Lung (tissue), 12 donors: ENCODE data around the gene SRGN. TPM values are rescaled to one million over a fixed set of nuclear protein-coding genes. Genes with fewer than 3 reads are reported as not detected.

Experiments used
- ATAC-seq: fragments of 200-7000 bp; cut with Tn5 transposase; one replicate; pipeline ENCODE4 v1.9.1; 2020; ENCODE audit warnings: moderate number of reproducible peaks; ENCODE audit not compliant: insufficient read depth, low FRiP score
- DNase-seq, 3 donors: peaks; one replicate each; pipeline ENCODE4 v3.0.0-alpha.2; 2013 to 2017
- H3K27ac ChIP-seq, 2 donors: one replicate each; pipeline ENCODE4 v1.5.1; 2013; ENCODE audit warnings: mild to moderate bottlenecking in 2 of 2, moderate library complexity in 2 of 2, control low read depth in 1 of 2, inconsistent platforms in 1 of 2, low read depth in 1 of 2, low read length in 1 of 2
- H3K27me3 ChIP-seq, 3 donors: one replicate each; pipeline ENCODE4 v1.5.1; 2013; ENCODE audit warnings: low read length in 2 of 3; ENCODE audit not compliant: control insufficient read depth in 3 of 3, insufficient read depth in 3 of 3
- H3K36me3 ChIP-seq, 4 donors: one replicate each; pipeline ENCODE4 v1.5.1; 2013; ENCODE audit warnings: low read length in 4 of 4, mild to moderate bottlenecking in 1 of 4, moderate library complexity in 1 of 4; ENCODE audit not compliant: control insufficient read depth in 4 of 4, insufficient read depth in 4 of 4
- H3K4me1 ChIP-seq, 5 donors: one replicate each; pipeline ENCODE4 v1.5.1; 2013; ENCODE audit warnings: low read length in 5 of 5, mild to moderate bottlenecking in 2 of 5, moderate library complexity in 1 of 5; ENCODE audit not compliant: control insufficient read depth in 5 of 5, insufficient read depth in 5 of 5
- H3K4me3 ChIP-seq: one replicate; pipeline ENCODE4 v1.5.1; 2013; ENCODE audit warnings: mild to moderate bottlenecking, control low read depth, moderate library complexity
- H3K9ac ChIP-seq, 2 donors: one replicate each; pipeline ENCODE4 v1.5.1; 2013; ENCODE audit warnings: low read length in 2 of 2, control low read depth in 1 of 2; ENCODE audit not compliant: insufficient read depth in 1 of 2
- H3K9me3 ChIP-seq, 4 donors: one replicate each; pipeline ENCODE4 v1.5.1; 2013; ENCODE audit warnings: low read length in 3 of 4, mild to moderate bottlenecking in 1 of 4, moderate library complexity in 1 of 4; ENCODE audit not compliant: control insufficient read depth in 4 of 4, insufficient read depth in 3 of 4
- CTCF ChIP-seq: IDR thresholded peaks from 2 replicates; pipeline ENCODE4 v1.5.1; 2012; ENCODE audit warnings: mild to moderate bottlenecking; ENCODE audit errors: control extremely low read depth, extremely low read depth
- WGBS, 2 donors: extraction: QIAGEN DNeasy Blood & Tissue Kit; methylation state at CpG; one replicate each; pipeline ENCODE4 v1.1.7; 2013; 5-methylcytosine and 5-hydroxymethylcytosine counted together
- polyA plus RNA-seq, 2 donors: library from polyadenylated mRNA; stranded (reverse); fragments of 200-250 nt; gene quantifications; one replicate each; pipeline ENCODE4 v1.2.1, GENCODE V29; 2013
- total RNA-seq, 2 donors: library from RNA; depleted of rRNA in 1 of 2; stranded (reverse); fragments of >200 nt in 1 of 2; gene quantifications; one replicate each; pipeline ENCODE4 v1.2.1, GENCODE V29; 2014 to 2021
- donor health status: control.
- donor health status: control.
- donor health status: Bipolar disorder and iron deficiency.
- donor health status: healthy.
- donor health status: DM: yes; HTN: yes; CAD: no.

SRGN gene
- total and polyA plus RNA-seq, 4 donors = 58.1 to 1,336 (median 240) TPM

DNA sequence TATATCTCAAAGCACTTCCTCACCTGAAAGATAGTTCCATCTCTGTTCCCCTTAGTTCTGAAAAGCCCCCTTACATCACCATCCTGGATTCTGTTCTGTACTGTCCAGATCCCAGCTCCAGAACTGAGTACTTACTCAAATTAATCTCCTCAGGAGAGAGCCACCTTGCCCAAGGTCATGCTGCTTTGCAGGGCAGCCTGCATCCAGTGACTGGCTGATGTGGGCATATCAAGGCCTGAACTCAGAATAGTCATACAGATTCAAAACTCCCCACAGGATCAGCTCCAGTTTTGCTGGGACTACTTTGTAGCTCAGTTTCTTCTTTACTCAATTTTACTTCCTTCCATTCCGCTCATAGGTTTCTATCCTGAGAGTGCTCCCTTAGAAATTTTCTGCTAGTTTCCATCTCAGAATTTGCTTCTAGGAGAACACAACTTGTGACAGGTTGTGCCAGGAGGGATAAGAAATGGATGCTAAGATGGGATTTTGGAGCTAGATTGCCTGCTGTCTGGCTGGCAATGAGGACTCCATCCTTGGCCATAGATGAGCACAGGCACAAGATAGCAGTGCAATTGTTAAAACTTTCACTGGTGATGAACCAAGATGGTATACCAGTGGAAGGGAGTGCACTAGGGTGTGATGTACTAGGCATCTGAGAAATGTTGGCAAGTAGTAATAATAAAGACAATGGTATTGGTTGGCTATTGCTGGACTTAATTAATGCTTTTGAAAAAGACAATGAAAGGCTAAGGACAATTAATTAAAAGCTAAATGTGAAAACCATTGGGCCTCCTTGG, 17.3 kb downstream of the SRGN start:
- WGBS, 2 donors = 89 to 96% methylated on average over 1 of the region's 1 CpG
- peaks cover 0 to 7% (median 0%) of the 10 kb centered on the region in 4 donors for H3K36me3 ChIP-seq
- DNase-seq = no peak
- no peak overlapping the region for H3K9ac ChIP-seq
- no peak overlapping the region for H3K27ac ChIP-seq
- H3K4me3 ChIP-seq = no peak overlapping the region
- peaks cover 0 to 2% (median 0%) of the 10 kb centered on the region in 4 donors for H3K9me3 ChIP-seq
- ATAC-seq = no peak
- peaks cover 0 to 3% (median 0%) of the 10 kb centered on the region in 5 donors for H3K4me1 ChIP-seq
- no peaks in the 10 kb centered on the region for H3K27me3 ChIP-seq
- no peak for TF ChIP-seq CTCF

DNA sequence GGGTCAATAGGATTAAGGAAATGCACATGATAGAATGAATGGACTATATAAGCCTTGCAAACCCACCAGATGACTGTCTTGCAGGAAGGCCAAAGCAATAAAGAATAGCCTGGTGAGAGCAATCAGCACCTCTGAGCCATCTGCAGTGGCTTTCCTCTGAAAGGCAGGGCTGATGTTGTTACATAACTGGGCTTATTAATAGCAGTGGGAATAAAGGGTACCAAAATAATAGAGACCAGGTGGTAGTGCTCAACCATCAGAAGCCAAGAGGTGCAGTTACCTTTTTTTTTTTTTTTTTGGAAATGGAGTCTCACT, 19.2 kb downstream of the SRGN start:
- H3K9ac ChIP-seq = no peak overlapping the region
- no peak for TF ChIP-seq CTCF
- ATAC-seq (no peak), DNase-seq (no peak)
- peaks cover 0 to 3% (median 0%) of the 10 kb centered on the region in 5 donors for H3K4me1 ChIP-seq
- H3K4me3 ChIP-seq = no peak overlapping the region
- H3K9me3 ChIP-seq = peaks cover 0 to 2% (median 0%) of the 10 kb centered on the region in 4 donors
- H3K36me3 ChIP-seq = peaks cover 0 to 3% (median 0%) of the 10 kb centered on the region in 4 donors
- no peaks in the 10 kb centered on the region for H3K27me3 ChIP-seq
- no peak overlapping the region for H3K27ac ChIP-seq

DNA sequence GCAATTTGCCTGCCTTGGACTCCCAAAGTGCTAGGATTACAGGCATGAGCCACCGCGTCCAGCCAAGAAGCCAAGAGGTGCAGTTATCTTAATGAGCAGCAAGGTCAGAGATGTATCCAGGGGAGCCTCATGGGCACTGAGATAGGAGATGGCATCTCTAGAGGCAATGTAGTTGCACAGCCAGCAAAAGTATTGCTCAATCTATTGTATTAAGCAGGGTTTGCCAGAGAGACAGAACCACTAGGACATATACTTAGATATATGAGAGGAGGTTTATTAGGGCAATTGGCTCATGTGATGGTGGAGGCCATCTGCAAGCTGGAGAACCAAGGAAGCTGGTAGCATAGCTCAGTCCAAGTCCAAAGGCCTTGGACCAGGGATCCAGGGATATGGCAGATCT, 19.8 kb downstream of the SRGN start:
- TF ChIP-seq CTCF = no peak
- Histone ChIP-seq H3K27me3 (no peaks in the 10 kb centered on the region), H3K36me3 (peaks cover 0 to 3% (median 0%) of the 10 kb centered on the region in 4 donors), H3K27ac (no peak overlapping the region), H3K9ac (no peak overlapping the region), H3K4me1 (peaks cover 0 to 3% (median 0%) of the 10 kb centered on the region in 5 donors), H3K4me3 (no peak overlapping the region), H3K9me3 (peaks cover 0 to 2% (median 0%) of the 10 kb centered on the region in 4 donors)
- DNase-seq (no peak), ATAC-seq (no peak)
- WGBS, 2 donors = 95 to 97% methylated on average over 2 of the region's 2 CpGs
